CD4-positive, alpha-beta T cell treated with Interleukin-12 subunit alpha and Interleukin-12 subunit beta, for 1 hour (primary cell): Measurements from ENCODE around the gene VIPR1.
A peak's percentile ranks its signal among the peaks of the same experiment; 100 is the strongest.
"Not testable (repeated sequence)": the region's sequence is repeated elsewhere in the genome, so short reads cannot be mapped to it uniquely, and the experiment has no call there.

ENCODE experiments used
- DNase-seq: peaks from one replicate; pipeline ENCODE4 v3.0.0-alpha.2; 2020

The VIPR1 gene

GRCh38 chr3:42535981-42536784, 33.7 kb downstream of the VIPR1 start:
- peak; percentile 60 for DNase-seq

GRCh38 chr3:42537350-42537749, 34.9 kb downstream of the VIPR1 start:
- DNase-seq = no peak

- DNase-seq = peak; percentile 69
Measured at GRCh38 chr3:42539871-42540714, 37.6 kb downstream of the VIPR1 start.

- DNase-seq = no peak
Measured at GRCh38 chr3:42541079-42541478, 38.6 kb downstream of the VIPR1 start.

- DNase-seq = no peak
Measured at GRCh38 chr3:42544492-42545283, 42.2 kb downstream of the VIPR1 start.

- no peak for DNase-seq
Measured at GRCh38 chr3:42545284-42545900, 42.9 kb downstream of the VIPR1 start.

GRCh38 chr3:42546691-42547213, 44.3 kb downstream of the VIPR1 start:
- DNase-seq = no peak

- DNase-seq = peak; percentile 71
Measured at GRCh38 chr3:42547401-42547945, 45.0 kb downstream of the VIPR1 start.

GRCh38 chr3:42549131-42549530, 46.7 kb downstream of the VIPR1 start:
- no peak for DNase-seq

GRCh38 chr3:42550250-42550649, 47.8 kb downstream of the VIPR1 start:
- DNase-seq = no peak

- DNase-seq = no peak
Measured at GRCh38 chr3:42552830-42553229, 50.4 kb downstream of the VIPR1 start.

GRCh38 chr3:42556089-42556632, 53.7 kb downstream of the VIPR1 start:
- peak; percentile 74 for DNase-seq

- DNase-seq = not testable (repeated sequence)
Measured at GRCh38 chr3:42556817-42557216, 54.4 kb downstream of the VIPR1 start.

- peak; percentile 62 for DNase-seq
Measured at GRCh38 chr3:42557854-42558253, 55.4 kb downstream of the VIPR1 start.

- no peak for DNase-seq
Measured at GRCh38 chr3:42562047-42562907, 59.8 kb downstream of the VIPR1 start.

- DNase-seq = no peak
Measured at GRCh38 chr3:42569593-42570142, 67.2 kb downstream of the VIPR1 start.

- DNase-seq = peak; percentile 38
Measured at GRCh38 chr3:42572278-42572677, 69.8 kb downstream of the VIPR1 start.

- DNase-seq = no peak
Measured at GRCh38 chr3:42575137-42575741, 72.8 kb downstream of the VIPR1 start.

- DNase-seq = no peak
Measured at GRCh38 chr3:42578054-42578453, 75.6 kb downstream of the VIPR1 start.

GRCh38 chr3:42579346-42579745, 76.9 kb downstream of the VIPR1 start:
- not testable (repeated sequence) for DNase-seq
